Uterus (tissue), 2 donors: ENCODE results near the gene TTC39C.

ENCODE experiments used
- POLR2A ChIP-seq, 2 donors: fragments of 450-650 bp; IDR thresholded peaks; one replicate each; pipeline ENCODE4 v1.6.1; 2016; ENCODE audit warnings: antibody characterized with exemption in 2 of 2, mild to moderate bottlenecking in 1 of 2, moderate library complexity in 1 of 2
- TF ChIP-seq, protein P1 (sequence below), 4 experiments: fragments of 200-600 bp in 2 of 4; fragments of 450-650 bp in 2 of 4; sonication (generic) in 2 of 4; IDR thresholded peaks; one replicate each; pipeline ENCODE4 v1.5.1; 2016 to 2019; ENCODE audit warnings: antibody characterized with exemption in 4 of 4, mild to moderate bottlenecking in 2 of 4, moderate library complexity in 1 of 4

GRCh38 chr18:24031916-24032315 is 17.4 kb downstream of the TTC39C start:
- TF ChIP-seq, protein P1, sequence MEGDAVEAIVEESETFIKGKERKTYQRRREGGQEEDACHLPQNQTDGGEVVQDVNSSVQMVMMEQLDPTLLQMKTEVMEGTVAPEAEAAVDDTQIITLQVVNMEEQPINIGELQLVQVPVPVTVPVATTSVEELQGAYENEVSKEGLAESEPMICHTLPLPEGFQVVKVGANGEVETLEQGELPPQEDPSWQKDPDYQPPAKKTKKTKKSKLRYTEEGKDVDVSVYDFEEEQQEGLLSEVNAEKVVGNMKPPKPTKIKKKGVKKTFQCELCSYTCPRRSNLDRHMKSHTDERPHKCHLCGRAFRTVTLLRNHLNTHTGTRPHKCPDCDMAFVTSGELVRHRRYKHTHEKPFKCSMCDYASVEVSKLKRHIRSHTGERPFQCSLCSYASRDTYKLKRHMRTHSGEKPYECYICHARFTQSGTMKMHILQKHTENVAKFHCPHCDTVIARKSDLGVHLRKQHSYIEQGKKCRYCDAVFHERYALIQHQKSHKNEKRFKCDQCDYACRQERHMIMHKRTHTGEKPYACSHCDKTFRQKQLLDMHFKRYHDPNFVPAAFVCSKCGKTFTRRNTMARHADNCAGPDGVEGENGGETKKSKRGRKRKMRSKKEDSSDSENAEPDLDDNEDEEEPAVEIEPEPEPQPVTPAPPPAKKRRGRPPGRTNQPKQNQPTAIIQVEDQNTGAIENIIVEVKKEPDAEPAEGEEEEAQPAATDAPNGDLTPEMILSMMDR (IDR thresholded peaks at IDR 0.05) = no peak
- TF ChIP-seq POLR2A (IDR thresholded peaks at IDR 0.05) = no peak
